GM15510 (cell line): ENCODE data around the gene LINGO3.

Source experiments
- POLR2A ChIP-seq: IDR thresholded peaks from 3 replicates; pipeline ENCODE4 v1.6.1; 2011; ENCODE audit warnings: borderline replicate concordance; ENCODE audit not compliant: insufficient read length; ENCODE audit errors: extremely low read depth

Gene LINGO3

DNA sequence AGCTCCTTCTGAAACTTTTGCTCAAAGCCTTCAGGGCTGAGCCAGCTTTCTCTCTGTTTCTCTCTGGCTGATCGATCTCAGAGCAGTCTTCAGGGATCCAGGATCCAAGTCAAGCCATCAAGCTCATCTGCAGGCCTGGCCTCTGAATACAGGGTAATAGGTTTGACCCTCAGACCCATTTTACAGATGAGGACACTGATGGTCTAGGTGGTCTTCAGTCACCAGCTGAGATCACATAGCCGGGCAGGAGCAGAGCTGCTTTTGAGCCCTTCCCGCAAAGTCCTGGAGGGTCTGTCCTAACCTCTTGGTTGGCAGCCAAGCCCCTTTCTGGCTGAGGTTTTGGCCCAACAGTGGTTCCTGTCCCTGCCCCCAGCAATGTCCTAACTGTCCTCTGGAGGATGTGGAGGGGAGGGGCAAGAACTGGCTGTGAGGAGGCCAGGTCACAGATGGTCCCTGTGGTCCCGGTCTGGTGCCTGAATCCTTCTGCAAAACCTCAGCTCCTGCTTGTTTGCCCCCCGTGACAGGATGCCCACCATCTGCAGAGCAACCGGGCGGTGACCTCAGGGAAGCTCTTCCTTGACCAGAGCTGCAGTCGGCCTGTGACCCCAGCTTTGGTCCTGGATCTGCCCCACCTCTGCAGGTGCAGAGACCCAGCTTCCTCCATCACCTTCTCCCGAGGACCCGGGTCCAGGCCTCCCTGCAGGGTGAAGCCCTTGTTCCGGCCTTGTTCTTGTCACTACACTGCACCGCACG lies 20.2 kb downstream of the LINGO3 start:
- TF ChIP-seq POLR2A = no peak

GRCh38 chr19:2286402-2287140 lies 21.4 kb downstream of the LINGO3 start:
- TF ChIP-seq POLR2A = no peak

DNA sequence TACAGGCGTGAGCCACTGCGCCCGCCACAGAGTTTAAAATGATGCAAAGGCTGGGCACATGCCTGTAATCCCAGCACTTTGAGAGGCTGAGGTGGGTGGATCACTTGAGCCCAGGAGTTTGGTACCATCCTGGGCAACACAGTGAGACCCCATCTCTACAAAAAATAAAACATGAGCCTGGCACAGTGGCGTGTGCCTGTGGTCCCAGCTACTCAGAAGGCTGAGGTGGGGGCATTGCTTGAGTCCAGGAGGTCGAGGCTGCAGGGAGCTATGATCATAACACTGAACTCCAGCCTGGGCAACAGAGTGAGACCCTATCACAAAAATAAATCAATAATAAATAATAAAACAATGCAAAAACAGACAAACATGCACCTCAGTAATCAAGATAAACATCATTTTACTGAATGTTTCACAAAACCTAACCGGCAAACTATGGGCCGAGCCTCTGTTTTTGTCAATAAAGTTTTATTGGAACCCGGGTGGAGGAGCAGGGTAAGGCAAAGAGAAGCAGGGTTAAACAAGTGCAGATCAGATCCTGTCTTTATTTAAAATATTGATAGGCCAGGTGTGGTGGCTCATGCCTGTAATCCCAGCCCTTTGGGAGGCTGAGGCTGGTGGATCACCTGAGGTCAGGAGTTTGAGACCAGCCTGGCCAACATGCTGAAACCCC lies 24.0 kb downstream of the LINGO3 start:
- no peak for TF ChIP-seq POLR2A

GRCh38 chr19:2282862-2283237 lies 25.1 kb downstream of the LINGO3 start:
- no peak for TF ChIP-seq POLR2A

GRCh38 chr19:2282062-2282861 lies 25.7 kb downstream of the LINGO3 start, which contains the start of gene PEAK3:
Gene PEAK3, minus strand, starts transcription at chr19:2282175. Its CDS starts 1,244 bp downstream, at chr19:2280931.
- TF ChIP-seq POLR2A = no peak

GRCh38 chr19:2280633-2281264 lies 27.2 kb downstream of the LINGO3 start:
- TF ChIP-seq POLR2A = no peak

- TF ChIP-seq POLR2A = no peak
Observed at GRCh38 chr19:2278459-2279158, 29.3 kb downstream of the LINGO3 start.

DNA sequence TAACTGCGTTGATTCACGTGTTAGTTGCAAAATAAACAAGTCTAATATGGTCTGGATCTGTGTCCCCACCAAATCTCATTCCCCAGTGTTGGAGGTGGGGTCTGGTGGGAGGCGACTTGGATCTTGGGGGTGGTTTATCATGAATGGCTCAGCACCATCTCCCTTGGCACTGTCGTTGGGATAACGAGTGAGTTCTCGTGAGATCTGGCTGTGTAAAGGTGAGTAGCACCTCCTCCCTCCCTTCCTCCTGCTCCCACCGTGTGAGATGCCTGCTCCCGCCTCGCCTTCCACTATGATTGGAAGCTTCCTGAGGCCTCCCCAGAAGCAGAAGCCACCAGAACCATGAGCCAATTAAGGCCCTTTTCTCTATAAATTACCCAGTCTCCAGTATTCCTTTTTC lies 30.8 kb downstream of the LINGO3 start:
- TF ChIP-seq POLR2A = no peak

DNA sequence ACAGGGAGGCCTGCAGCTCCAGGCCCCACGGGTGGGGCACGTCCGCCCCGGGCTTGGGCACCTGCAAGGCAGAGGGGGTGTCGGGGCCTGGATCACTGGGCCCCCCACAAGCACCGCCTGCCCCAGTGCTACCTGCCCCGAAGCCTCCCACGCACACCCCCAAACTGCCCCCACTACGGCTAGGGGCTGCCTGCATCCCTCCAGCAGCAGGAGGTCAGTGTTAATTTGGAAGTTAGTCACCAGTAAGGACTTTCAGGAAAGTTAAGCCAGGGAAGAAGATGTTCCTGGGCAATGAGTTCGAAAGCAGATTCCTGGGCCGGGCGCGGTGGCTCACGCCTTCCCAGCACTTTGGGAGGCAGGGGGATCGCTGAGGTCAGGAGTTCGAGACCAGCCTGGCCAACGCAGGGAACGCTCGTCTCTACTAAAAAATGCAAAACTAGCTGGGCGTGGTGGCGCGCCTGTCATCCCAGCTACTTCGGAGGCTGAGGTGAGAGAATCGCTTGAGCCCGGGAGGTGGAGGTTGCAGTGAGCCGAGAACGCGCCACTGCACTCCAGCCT lies 31.4 kb downstream of the LINGO3 start:
- no peak for TF ChIP-seq POLR2A

- no peak for TF ChIP-seq POLR2A
Observed at GRCh38 chr19:2275588-2276428, 32.1 kb downstream of the LINGO3 start.

GRCh38 chr19:2274931-2275535 lies 32.9 kb downstream of the LINGO3 start:
- no peak for TF ChIP-seq POLR2A

DNA sequence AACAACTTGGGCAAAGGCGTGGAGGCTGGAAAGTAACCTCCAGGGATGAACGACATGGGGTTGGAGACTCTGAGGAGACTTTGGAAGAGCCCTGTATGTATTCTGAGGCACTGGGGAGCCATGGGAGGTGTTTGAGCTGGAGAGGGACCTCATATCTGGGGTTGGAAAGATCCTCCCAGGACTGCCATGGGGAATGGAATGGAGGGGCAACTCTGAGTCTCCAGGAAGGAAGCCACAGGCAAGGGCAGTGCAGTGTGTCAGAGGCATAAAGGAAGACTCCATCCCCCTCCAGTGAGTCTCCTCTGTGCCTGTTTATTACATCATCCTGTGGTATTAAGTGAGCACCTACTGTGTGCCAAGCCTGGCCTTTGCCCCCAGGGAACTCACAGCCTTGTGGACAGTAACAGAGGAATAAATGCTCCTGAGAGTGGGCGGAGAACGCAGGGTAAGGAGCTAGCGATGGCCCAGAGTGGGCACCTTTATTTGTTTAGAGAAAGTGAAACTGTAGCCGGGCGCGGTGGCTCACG lies 33.7 kb downstream of the LINGO3 start:
- TF ChIP-seq POLR2A = no peak
